Sigmoid colon (tissue), 7 donors: Measurements from ENCODE around the gene RAB43. TPM values are rescaled to one million over a fixed set of nuclear protein-coding genes. Genes with fewer than 3 reads are reported as not detected.

Experiments used
- DNase-seq: peaks from one replicate; pipeline ENCODE4 v3.0.0-alpha.2; 2019
- H3K27ac ChIP-seq, 4 donors: fragments of 200-600 bp; sonication (generic); one replicate each; pipeline ENCODE4 v1.5.1; 2016 to 2019; ENCODE audit warnings: mild to moderate bottlenecking in 1 of 4
- H3K27me3 ChIP-seq, 3 donors: fragments of 200-600 bp; sonication (generic); one replicate each; pipeline ENCODE4 v1.5.1; 2019; ENCODE audit warnings: mild to moderate bottlenecking in 1 of 3
- H3K36me3 ChIP-seq, 4 donors: fragments of 200-600 bp; sonication (generic); one replicate each; pipeline ENCODE4 v1.5.1; 2016 to 2019
- H3K4me1 ChIP-seq, 4 donors: fragments of 200-600 bp; sonication (generic); one replicate each; pipeline ENCODE4 v1.5.1; 2017 to 2019
- H3K4me3 ChIP-seq, 4 donors: fragments of 200-600 bp; sonication (generic); one replicate each; pipeline ENCODE4 v1.5.1; 2017 to 2019; ENCODE audit warnings: mild to moderate bottlenecking in 2 of 4, moderate library complexity in 1 of 4
- H3K9me3 ChIP-seq, 4 donors: fragments of 200-600 bp in 3 of 4; sonication (generic) in 3 of 4; one replicate each; pipeline versions ENCODE4 v1.5.1 to v1.6.1; 2013 to 2019
- CTCF ChIP-seq, 4 experiments: fragments of 450-650 bp in 3 of 4; fragments of 200-600 bp in 1 of 4; IDR thresholded peaks; one replicate each; pipeline ENCODE4 v1.5.1; 2016 to 2019; ENCODE audit warnings: antibody characterized with exemption in 4 of 4, mild to moderate bottlenecking in 3 of 4, moderate library complexity in 2 of 4
- EP300 ChIP-seq, 4 donors: sonication (generic); formaldehyde crosslinking; IDR thresholded peaks; one replicate each; pipeline ENCODE4 v1.6.1; 2017; ENCODE audit warnings: antibody characterized with exemption in 4 of 4
- POLR2A ChIP-seq, 2 donors: fragments of 450-650 bp; IDR thresholded peaks; one replicate each; pipeline ENCODE4 v1.6.1; 2016; ENCODE audit warnings: antibody characterized with exemption in 2 of 2, mild to moderate bottlenecking in 2 of 2, moderate library complexity in 2 of 2
- POLR2AphosphoS5 ChIP-seq, 4 donors: sonication (generic); formaldehyde crosslinking; IDR thresholded peaks; one replicate each; pipeline ENCODE4 v1.6.1; 2017; ENCODE audit warnings: antibody characterized with exemption in 4 of 4
- WGBS, 2 donors: extraction: QIAGEN DNeasy Blood & Tissue Kit; methylation state at CpG; one replicate each; pipeline ENCODE4 v1.1.7; 2013; 5-methylcytosine and 5-hydroxymethylcytosine counted together
- intact Hi-C: fragments of 100-400 bp; cut with DNase I; formaldehyde crosslinking; loops from one replicate; pipeline ENCODE4 v1.15.1; 2023
- polyA plus RNA-seq, 3 donors: library from polyadenylated mRNA; stranded (reverse); fragments of 200-250 nt; gene quantifications; one replicate each; pipeline ENCODE4 v1.2.3, GENCODE V29; 2013
- total RNA-seq, 4 donors: library from RNA; depleted of rRNA; stranded (reverse); fragments of >200 nt; gene quantifications; one replicate each; pipeline ENCODE4 v1.1.0, GENCODE V29; 2016
- donor health status: healthy with polysubstance abuse.
- donor health status: Bipolar disorder and iron deficiency.
- donor health status: healthy.

Gene RAB43
- total and polyA plus RNA-seq, 7 donors: 2.8 to 31.3 (median 5.8) TPM

DNA sequence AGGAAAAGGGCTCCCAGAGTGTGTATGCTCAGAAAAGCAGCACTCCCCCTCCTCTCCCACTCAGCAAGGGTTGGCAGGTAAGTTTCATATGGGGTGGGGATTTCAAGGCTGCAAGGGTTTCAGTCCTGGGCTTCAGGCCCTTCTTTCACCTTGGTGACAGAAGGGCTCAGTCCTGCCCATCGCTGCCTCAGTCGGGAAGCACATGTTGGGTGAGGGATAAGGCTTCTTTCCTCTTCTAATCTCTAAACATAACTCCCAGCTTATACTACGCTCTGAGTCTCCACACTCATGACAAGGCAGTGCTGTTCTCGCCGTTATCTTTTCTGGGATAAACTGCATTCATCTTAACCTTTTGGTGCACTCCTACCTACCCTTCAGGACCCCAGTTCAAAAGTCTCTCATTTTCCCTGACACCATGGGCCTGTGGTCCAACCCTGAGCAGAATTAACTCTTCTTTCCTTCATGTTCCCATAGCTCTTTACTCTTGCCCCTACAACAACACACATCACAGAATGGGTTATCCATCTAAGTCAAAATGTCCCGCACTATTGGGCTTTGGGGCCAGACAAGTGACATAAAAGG is 17.0 kb downstream of the RAB43 start:
- Histone ChIP-seq H3K27ac (no peak overlapping the region), H3K27me3 (no peaks in the 10 kb centered on the region), H3K4me1 (peaks cover 0 to 10% (median 0%) of the 10 kb centered on the region in 4 donors), H3K36me3 (peaks cover 0 to 3% (median 0%) of the 10 kb centered on the region in 4 donors), H3K9me3 (no peaks in the 10 kb centered on the region), H3K4me3 (no peak overlapping the region)
- DNase-seq: no peak
- TF ChIP-seq POLR2A (IDR thresholded peaks at IDR 0.05) (no peak), CTCF (IDR thresholded peaks at IDR 0.05) (no peak), POLR2AphosphoS5 (IDR thresholded peaks at IDR 0.05) (no peak), EP300 (IDR thresholded peaks at IDR 0.05) (no peak)
- 94 to 95% methylated on average over 6 of the region's 6 CpGs for WGBS, 2 donors
- intact Hi-C loops: no loop called here

GRCh38 chr3:129104051-129104450 is 17.6 kb downstream of the RAB43 start:
- H3K9me3 ChIP-seq: no peaks in the 10 kb centered on the region
- WGBS, 2 donors: 94 to 96% methylated on average over 6 of the region's 6 CpGs
- intact Hi-C loops: no loop called here
- H3K36me3 ChIP-seq: no peaks in the 10 kb centered on the region
- no peak overlapping the region for H3K27ac ChIP-seq
- H3K27me3 ChIP-seq: no peaks in the 10 kb centered on the region
- no peak overlapping the region for H3K4me3 ChIP-seq
- H3K4me1 ChIP-seq: peaks cover 0 to 10% (median 0%) of the 10 kb centered on the region in 4 donors
- no peak for DNase-seq
- TF ChIP-seq CTCF (IDR thresholded peaks at IDR 0.05): no peak
- no peak for TF ChIP-seq POLR2A (IDR thresholded peaks at IDR 0.05)
- no peak for TF ChIP-seq POLR2AphosphoS5 (IDR thresholded peaks at IDR 0.05)
- TF ChIP-seq EP300 (IDR thresholded peaks at IDR 0.05): no peak

GRCh38 chr3:129103296-129103695 is 18.3 kb downstream of the RAB43 start:
- TF ChIP-seq POLR2AphosphoS5 (IDR thresholded peaks at IDR 0.05) (no peak), POLR2A (IDR thresholded peaks at IDR 0.05) (no peak)
- intact Hi-C loops: no loop called here
- Histone ChIP-seq H3K9me3 (no peaks in the 10 kb centered on the region), H3K4me1 (peaks cover 0 to 10% (median 0%) of the 10 kb centered on the region in 4 donors), H3K27ac (no peak overlapping the region), H3K4me3 (no peak overlapping the region), H3K27me3 (no peaks in the 10 kb centered on the region), H3K36me3 (no peaks in the 10 kb centered on the region)
- WGBS, 2 donors: 87 to 89% methylated on average over 7 of the region's 7 CpGs
- no peak for DNase-seq

- 89 to 90% methylated on average over 12 of the region's 12 CpGs for WGBS, 2 donors
- intact Hi-C loops: no loop called here
- Histone ChIP-seq H3K27me3 (no peaks in the 10 kb centered on the region), H3K9me3 (no peaks in the 10 kb centered on the region), H3K36me3 (no peaks in the 10 kb centered on the region), H3K4me3 (no peak overlapping the region), H3K27ac (no peak overlapping the region), H3K4me1 (peaks cover 0 to 7% (median 0%) of the 10 kb centered on the region in 4 donors)
- TF ChIP-seq POLR2AphosphoS5 (IDR thresholded peaks at IDR 0.05): no peak
- no peak for TF ChIP-seq EP300 (IDR thresholded peaks at IDR 0.05)
- no peak for TF ChIP-seq POLR2A (IDR thresholded peaks at IDR 0.05)
- TF ChIP-seq CTCF (IDR thresholded peaks at IDR 0.05): no peak
- no peak for DNase-seq
Observed at GRCh38 chr3:129101370-129102138, 20.1 kb downstream of the RAB43 start.

DNA sequence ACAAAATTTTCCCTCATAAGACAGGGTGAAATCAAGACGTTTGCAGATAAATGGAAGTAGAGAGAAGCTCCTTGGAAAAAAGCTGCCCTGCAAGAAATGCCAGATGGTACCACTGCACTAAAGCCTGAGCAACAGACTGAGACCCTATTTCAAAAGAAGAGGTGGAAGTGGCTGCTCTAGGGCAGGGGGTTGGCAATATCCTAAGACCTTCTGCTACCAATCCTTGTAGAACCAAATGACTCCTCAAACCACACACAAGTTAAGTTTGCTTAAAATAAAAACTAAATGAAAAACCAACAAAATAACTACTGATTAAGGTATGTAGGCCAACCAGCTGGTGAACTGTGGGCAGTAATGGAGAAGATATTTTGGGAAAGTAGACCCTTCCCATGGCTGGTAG is 21.3 kb downstream of the RAB43 start:
- Histone ChIP-seq H3K9me3 (no peaks in the 10 kb centered on the region), H3K36me3 (no peaks in the 10 kb centered on the region), H3K4me3 (no peak overlapping the region), H3K27ac (no peak overlapping the region), H3K4me1 (no peaks in the 10 kb centered on the region), H3K27me3 (no peaks in the 10 kb centered on the region)
- TF ChIP-seq EP300 (IDR thresholded peaks at IDR 0.05) (no peak), CTCF (IDR thresholded peaks at IDR 0.05) (no peak), POLR2A (IDR thresholded peaks at IDR 0.05) (no peak), POLR2AphosphoS5 (IDR thresholded peaks at IDR 0.05) (no peak)
- DNase-seq: no peak
- intact Hi-C loops: no loop called here
- WGBS, 2 donors: 67 to 73% methylated on average over 1 of the region's 1 CpG
